A549 (cell line): Measurements from ENCODE around the gene PLCB1. TPM values are rescaled to one million over a fixed set of nuclear protein-coding genes. Genes with fewer than 3 reads are reported as not detected.

Source experiments
- ATAC-seq, 2 experiments: fragments of 200-7000 bp in 1 of 2; fragments of >200 bp in 1 of 2; cut with Nextera tagmentation in 1 of 2; cut with Tn5 transposase in 1 of 2; 3 replicates each; pipeline versions ENCODE4 v1.8.0 to v1.9.1; 2018 to 2020; ENCODE audit warnings: mild to moderate bottlenecking in 1 of 2, moderate library complexity in 1 of 2
- CTCF ChIA-PET: fragments of 300-600 bp; sonication (Branson Sonifier 250); formaldehyde crosslinking; extraction: SDS; loops from one replicate; lab custom pipeline; 2021; ENCODE audit warnings: antibody characterized with exemption, inconsistent platforms; lab: Yijun Ruan, JAX
- POLR2A ChIA-PET: fragments of 350-600 bp; formaldehyde crosslinking; extraction: SDS; loops from one replicate; lab custom pipeline; 2021; ENCODE audit warnings: antibody characterized with exemption, inconsistent platforms; lab: Yijun Ruan, JAX
- DNase-seq, 2 experiments: peaks; one replicate each; pipeline versions ENCODE4 v3.0.0 to v3.0.0-alpha.2; 2011 to 2016; ENCODE audit warnings: low read depth in 1 of 2, low spot score in 1 of 2
- FAIRE-seq: peaks from 2 replicates; lab custom pipeline; 2011; peaks lifted over from hg19 to GRCh38; lab: Jason Lieb, UNC
- H3K27ac ChIP-seq, 2 experiments: fragments of >200 bp; sonication (Bioruptor Twin); formaldehyde crosslinking; 3 replicates each; pipeline ENCODE4 v1.5.1; 2016 to 2017
- H3K4me1 ChIP-seq: fragments of >200 bp; sonication (Bioruptor Twin); formaldehyde crosslinking; 3 replicates; pipeline ENCODE4 v1.6.1; 2016
- H3K4me2 ChIP-seq: fragments of >200 bp; sonication (Bioruptor Twin); formaldehyde crosslinking; 3 replicates; pipeline ENCODE4 v1.6.1; 2016
- H3K4me3 ChIP-seq: fragments of >200 bp; sonication (Bioruptor Twin); formaldehyde crosslinking; 3 replicates; pipeline ENCODE4 v1.5.1; 2016
- H3K9me3 ChIP-seq: fragments of >200 bp; sonication (Bioruptor Twin); formaldehyde crosslinking; 3 replicates; pipeline ENCODE4 v1.6.1; 2016
- CBX2 ChIP-seq: fragments of 200-600 bp; sonication (generic); IDR thresholded peaks from 2 replicates; pipeline ENCODE4 v1.6.1; 2016; ENCODE audit warnings: low read depth, mild to moderate bottlenecking, borderline replicate concordance
- CHD2 ChIP-seq: fragments of 150-350 bp; IDR thresholded peaks from 2 replicates; pipeline ENCODE4 v1.6.1; 2014; ENCODE audit warnings: low read length; ENCODE audit not compliant: partially characterized antibody
- CHD4 ChIP-seq: fragments of 200-600 bp; sonication (generic); IDR thresholded peaks from 2 replicates; pipeline ENCODE4 v1.6.1; 2016; ENCODE audit warnings: antibody characterized with exemption, mild to moderate bottlenecking, borderline replicate concordance
- CTCF ChIP-seq: fragments of >200 bp; sonication (Bioruptor Twin); formaldehyde crosslinking; IDR thresholded peaks from 3 replicates; pipeline ENCODE4 v1.5.1; 2016
- EP300 ChIP-seq, 2 experiments: fragments of >200 bp; sonication (Bioruptor Twin); formaldehyde crosslinking; IDR thresholded peaks; 2 replicates in 1 of 2; 3 replicates in 1 of 2; pipeline ENCODE4 v1.6.1; 2016 to 2017
- FOSB ChIP-seq: fragments of 250-450 bp; sonication (Bioruptor Pico); IDR thresholded peaks from 2 replicates; pipeline ENCODE4 v1.5.0; 2020; ENCODE audit warnings: mild to moderate bottlenecking, moderate library complexity
- GATA3 ChIP-seq: IDR thresholded peaks from 2 replicates; pipeline ENCODE4 v1.6.1; 2012; ENCODE audit warnings: borderline replicate concordance
- HOXA7 ChIP-seq: fragments of 250-450 bp; sonication (Bioruptor Pico); IDR thresholded peaks from 2 replicates; pipeline ENCODE4 v1.5.0; 2020; ENCODE audit warnings: mild to moderate bottlenecking, moderate library complexity
- HOXB13 ChIP-seq: fragments of 250-450 bp; sonication (Bioruptor Pico); IDR thresholded peaks from 2 replicates; pipeline ENCODE4 v1.5.0; 2020; ENCODE audit warnings: low read depth, mild to moderate bottlenecking, moderate library complexity
- HOXB5 ChIP-seq: fragments of 250-450 bp; sonication (Bioruptor Pico); IDR thresholded peaks from 2 replicates; pipeline ENCODE4 v1.5.0; 2020; ENCODE audit warnings: mild to moderate bottlenecking, moderate library complexity
- JUN ChIP-seq, 2 experiments: fragments of >200 bp; sonication (Bioruptor Twin); formaldehyde crosslinking; IDR thresholded peaks; 2 replicates in 1 of 2; 3 replicates in 1 of 2; pipeline ENCODE4 v1.6.1; 2016 to 2017
- JUNB ChIP-seq: fragments of >200 bp; sonication (Bioruptor Twin); formaldehyde crosslinking; IDR thresholded peaks from 2 replicates; pipeline ENCODE4 v1.6.1; 2016
- KDM5A ChIP-seq: fragments of 200-600 bp; sonication (generic); IDR thresholded peaks from 2 replicates; pipeline ENCODE4 v1.6.1; 2016; ENCODE audit warnings: antibody characterized with exemption, mild to moderate bottlenecking
- MAFK ChIP-seq: fragments of 450-650 bp; IDR thresholded peaks from 2 replicates; pipeline ENCODE4 v1.6.1; 2014; ENCODE audit not compliant: partially characterized antibody
- MAZ ChIP-seq: fragments of 150-350 bp; IDR thresholded peaks from 2 replicates; pipeline ENCODE4 v1.6.1; 2014; ENCODE audit warnings: antibody characterized with exemption, low read depth, low read length, borderline replicate concordance
- NFE2L2 ChIP-seq: fragments of 150-350 bp; conservative IDR thresholded peaks from 2 replicates; pipeline ENCODE4 v1.6.1; 2014; ENCODE audit warnings: low read length
- POLR2AphosphoS2 ChIP-seq: conservative IDR thresholded peaks from 2 replicates; pipeline ENCODE4 v1.6.1; 2012; ENCODE audit warnings: low read length, improper control_type of control experiment, inconsistent platforms
- RCOR1 ChIP-seq: fragments of 150-350 bp; IDR thresholded peaks from 2 replicates; pipeline ENCODE4 v1.6.1; 2014; ENCODE audit warnings: antibody characterized with exemption, low read length, low read depth
- RNF2 ChIP-seq: fragments of 200-600 bp; sonication (generic); IDR thresholded peaks from 2 replicates; pipeline ENCODE4 v1.6.1; 2016; ENCODE audit warnings: low read depth, mild to moderate bottlenecking, antibody characterized with exemption, moderate library complexity, borderline replicate concordance
- SMC3 ChIP-seq: fragments of >200 bp; sonication (Bioruptor Twin); formaldehyde crosslinking; IDR thresholded peaks from 3 replicates; pipeline ENCODE4 v1.6.1; 2018; ENCODE audit warnings: inconsistent platforms
- SREBF2 ChIP-seq: fragments of 450-650 bp; IDR thresholded peaks from 2 replicates; pipeline ENCODE4 v1.6.1; 2014; ENCODE audit warnings: mild to moderate bottlenecking, moderate library complexity
- TFCP2L1 ChIP-seq: fragments of 250-450 bp; sonication (Bioruptor Pico); IDR thresholded peaks from 2 replicates; pipeline ENCODE4 v1.5.0; 2021; ENCODE audit warnings: mild to moderate bottlenecking
- TP53 ChIP-seq: fragments of 250-450 bp; sonication (Bioruptor Pico); IDR thresholded peaks from 2 replicates; pipeline ENCODE4 v1.5.0; 2021; ENCODE audit warnings: mild to moderate bottlenecking, moderate library complexity
- ZNF302 ChIP-seq: fragments of 250-450 bp; sonication (Bioruptor Pico); IDR thresholded peaks from 2 replicates; pipeline ENCODE4 v1.9.0; 2021; ENCODE audit warnings: inconsistent platforms, mild to moderate bottlenecking, moderate library complexity
- ZSCAN20 ChIP-seq: fragments of 250-450 bp; sonication (Bioruptor Pico); IDR thresholded peaks from 2 replicates; pipeline ENCODE4 v1.8.0; 2022; ENCODE audit warnings: mild to moderate bottlenecking, moderate library complexity
- WGBS: methylation state at CpG from one replicate; pipeline ENCODE4 v1.1.6; 2017; ENCODE audit errors: missing lambda C conversion rate; 5-methylcytosine and 5-hydroxymethylcytosine counted together
- polyA plus RNA-seq, 4 experiments: library from polyadenylated mRNA; depleted of rRNA in 3 of 4; stranded (reverse); fragments of >200 nt; fragmentation: RNase III in 1 of 4; extraction: RNeasy Plus Mini Kit Qiagen cat#74134 plus additional on column Dnase treatment in 1 of 4; gene quantifications; 2 replicates in 3 of 4; 3 replicates in 1 of 4; pipeline ENCODE4 v1.2.3, GENCODE V29; 2011 to 2017
- TF ChIP-seq, protein P1 (sequence below): fragments of 200-600 bp; sonication (generic); IDR thresholded peaks from 2 replicates; pipeline ENCODE4 v1.6.1; 2016; ENCODE audit warnings: antibody characterized with exemption, mild to moderate bottlenecking, moderate library complexity
- TF ChIP-seq, protein P2 (sequence below): IDR thresholded peaks from 2 replicates; pipeline ENCODE4 v1.6.1; 2012; ENCODE audit warnings: low read depth, borderline replicate concordance
- TF ChIP-seq, protein P3 (sequence below): fragments of >200 bp; sonication (Bioruptor Twin); formaldehyde crosslinking; IDR thresholded peaks from 2 replicates; pipeline ENCODE4 v1.6.1; 2016

Gene PLCB1
- polyA plus RNA-seq, 2 of the 4 experiments (the other 2 are of a cell fraction), result 0.97 to 6.3 TPM

- CTCF ChIA-PET, result interaction anchor here (1.1 to 3.6 kb wide), 5 partner anchors 18 to 598 kb away, joined by 3 to 13 read pairs (median 6); no protein-coding TSS in a partner anchor
- no peak for ATAC-seq
- no peak overlapping the region for H3K27ac ChIP-seq
- no peak for TF ChIP-seq POLR2AphosphoS2
- no peak for TF ChIP-seq ZSCAN20 (CRISPR knock-in tag)
- TF ChIP-seq SMC3, result no peak
- TF ChIP-seq SREBF2, result no peak
- no peak for TF ChIP-seq RNF2
- TF ChIP-seq JUN (IDR thresholded peaks at IDR 0.05), result no peak
- TF ChIP-seq ZNF302 (CRISPR knock-in tag), result no peak
- TF ChIP-seq NFE2L2, result no peak
- no peak for TF ChIP-seq MAZ
- TF ChIP-seq TP53 (CRISPR knock-in tag), result no peak
- no peak for TF ChIP-seq HOXB13 (CRISPR knock-in tag)
- TF ChIP-seq MAFK, result no peak
- TF ChIP-seq, protein P1, sequence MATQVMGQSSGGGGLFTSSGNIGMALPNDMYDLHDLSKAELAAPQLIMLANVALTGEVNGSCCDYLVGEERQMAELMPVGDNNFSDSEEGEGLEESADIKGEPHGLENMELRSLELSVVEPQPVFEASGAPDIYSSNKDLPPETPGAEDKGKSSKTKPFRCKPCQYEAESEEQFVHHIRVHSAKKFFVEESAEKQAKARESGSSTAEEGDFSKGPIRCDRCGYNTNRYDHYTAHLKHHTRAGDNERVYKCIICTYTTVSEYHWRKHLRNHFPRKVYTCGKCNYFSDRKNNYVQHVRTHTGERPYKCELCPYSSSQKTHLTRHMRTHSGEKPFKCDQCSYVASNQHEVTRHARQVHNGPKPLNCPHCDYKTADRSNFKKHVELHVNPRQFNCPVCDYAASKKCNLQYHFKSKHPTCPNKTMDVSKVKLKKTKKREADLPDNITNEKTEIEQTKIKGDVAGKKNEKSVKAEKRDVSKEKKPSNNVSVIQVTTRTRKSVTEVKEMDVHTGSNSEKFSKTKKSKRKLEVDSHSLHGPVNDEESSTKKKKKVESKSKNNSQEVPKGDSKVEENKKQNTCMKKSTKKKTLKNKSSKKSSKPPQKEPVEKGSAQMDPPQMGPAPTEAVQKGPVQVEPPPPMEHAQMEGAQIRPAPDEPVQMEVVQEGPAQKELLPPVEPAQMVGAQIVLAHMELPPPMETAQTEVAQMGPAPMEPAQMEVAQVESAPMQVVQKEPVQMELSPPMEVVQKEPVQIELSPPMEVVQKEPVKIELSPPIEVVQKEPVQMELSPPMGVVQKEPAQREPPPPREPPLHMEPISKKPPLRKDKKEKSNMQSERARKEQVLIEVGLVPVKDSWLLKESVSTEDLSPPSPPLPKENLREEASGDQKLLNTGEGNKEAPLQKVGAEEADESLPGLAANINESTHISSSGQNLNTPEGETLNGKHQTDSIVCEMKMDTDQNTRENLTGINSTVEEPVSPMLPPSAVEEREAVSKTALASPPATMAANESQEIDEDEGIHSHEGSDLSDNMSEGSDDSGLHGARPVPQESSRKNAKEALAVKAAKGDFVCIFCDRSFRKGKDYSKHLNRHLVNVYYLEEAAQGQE, result no peak
- no peak for TF ChIP-seq CHD4
- TF ChIP-seq, protein P2, sequence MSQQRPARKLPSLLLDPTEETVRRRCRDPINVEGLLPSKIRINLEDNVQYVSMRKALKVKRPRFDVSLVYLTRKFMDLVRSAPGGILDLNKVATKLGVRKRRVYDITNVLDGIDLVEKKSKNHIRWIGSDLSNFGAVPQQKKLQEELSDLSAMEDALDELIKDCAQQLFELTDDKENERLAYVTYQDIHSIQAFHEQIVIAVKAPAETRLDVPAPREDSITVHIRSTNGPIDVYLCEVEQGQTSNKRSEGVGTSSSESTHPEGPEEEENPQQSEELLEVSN, result no peak
- TF ChIP-seq HOXB5 (CRISPR knock-in tag), result no peak
- TF ChIP-seq HOXA7 (CRISPR knock-in tag), result no peak
- H3K4me1 ChIP-seq, result no peaks in the 10 kb centered on the region
- FAIRE-seq, result no peak
- DNase-seq, result no peak
- no peaks in the 10 kb centered on the region for H3K9me3 ChIP-seq
- H3K4me2 ChIP-seq, result no peak overlapping the region
- no peak overlapping the region for H3K4me3 ChIP-seq
- POLR2A ChIA-PET, result no interaction called here
- 78% methylated on average over 14 of the region's 14 CpGs for WGBS
These were observed 677.3 kb downstream of the PLCB1 start for GRCh38 chr20:8809107-8809953.

- H3K4me3 ChIP-seq, result no peak overlapping the region
- 69% methylated on average over 11 of the region's 11 CpGs for WGBS
- TF ChIP-seq CBX2 (no peak), CTCF (no peak), HOXB13 (CRISPR knock-in tag) (no peak), FOSB (CRISPR knock-in tag) (no peak), JUN (IDR thresholded peaks at IDR 0.05) (no peak), JUNB (no peak), RCOR1 (no peak), KDM5A (no peak), CHD2 (no peak), GATA3 (no peak), MAZ (no peak), TFCP2L1 (CRISPR knock-in tag) (no peak), HOXB5 (CRISPR knock-in tag) (no peak), EP300 (IDR thresholded peaks at IDR 0.05) (no peak), SMC3 (no peak), RNF2 (no peak), NFE2L2 (no peak)
- TF ChIP-seq, protein P3, sequence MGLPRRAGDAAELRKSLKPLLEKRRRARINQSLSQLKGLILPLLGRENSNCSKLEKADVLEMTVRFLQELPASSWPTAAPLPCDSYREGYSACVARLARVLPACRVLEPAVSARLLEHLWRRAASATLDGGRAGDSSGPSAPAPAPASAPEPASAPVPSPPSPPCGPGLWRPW, result no peak
- no peak for DNase-seq
- POLR2A ChIA-PET, result no interaction called here
- FAIRE-seq, result no peak
- no peaks in the 10 kb centered on the region for H3K4me1 ChIP-seq
- H3K9me3 ChIP-seq, result no peaks in the 10 kb centered on the region
- CTCF ChIA-PET, result interaction anchor here (0.9 to 2.2 kb wide), 4 partner anchors 9 to 548 kb away, joined by 3 to 9 read pairs (median 7); no protein-coding TSS in a partner anchor
- H3K4me2 ChIP-seq, result no peak overlapping the region
- peak in 1 of 2 experiments; percentile 23; a peak in 1 of 6 replicates for ATAC-seq
- H3K27ac ChIP-seq, result no peak overlapping the region
These were observed 679.9 kb downstream of the PLCB1 start for GRCh38 chr20:8811801-8812594.
